GM19324 (cell line): ENCODE results near the gene SOX21.

Experiments used
- ATAC-seq: cut with Tn5 transposase; IDR thresholded peaks from one replicate; pipeline ENCODE4 v1.9.1; 2021; ENCODE audit warnings: mild to moderate bottlenecking, moderate library complexity; ENCODE audit not compliant: unreplicated experiment, low FRiP score

SOX21 gene

DNA sequence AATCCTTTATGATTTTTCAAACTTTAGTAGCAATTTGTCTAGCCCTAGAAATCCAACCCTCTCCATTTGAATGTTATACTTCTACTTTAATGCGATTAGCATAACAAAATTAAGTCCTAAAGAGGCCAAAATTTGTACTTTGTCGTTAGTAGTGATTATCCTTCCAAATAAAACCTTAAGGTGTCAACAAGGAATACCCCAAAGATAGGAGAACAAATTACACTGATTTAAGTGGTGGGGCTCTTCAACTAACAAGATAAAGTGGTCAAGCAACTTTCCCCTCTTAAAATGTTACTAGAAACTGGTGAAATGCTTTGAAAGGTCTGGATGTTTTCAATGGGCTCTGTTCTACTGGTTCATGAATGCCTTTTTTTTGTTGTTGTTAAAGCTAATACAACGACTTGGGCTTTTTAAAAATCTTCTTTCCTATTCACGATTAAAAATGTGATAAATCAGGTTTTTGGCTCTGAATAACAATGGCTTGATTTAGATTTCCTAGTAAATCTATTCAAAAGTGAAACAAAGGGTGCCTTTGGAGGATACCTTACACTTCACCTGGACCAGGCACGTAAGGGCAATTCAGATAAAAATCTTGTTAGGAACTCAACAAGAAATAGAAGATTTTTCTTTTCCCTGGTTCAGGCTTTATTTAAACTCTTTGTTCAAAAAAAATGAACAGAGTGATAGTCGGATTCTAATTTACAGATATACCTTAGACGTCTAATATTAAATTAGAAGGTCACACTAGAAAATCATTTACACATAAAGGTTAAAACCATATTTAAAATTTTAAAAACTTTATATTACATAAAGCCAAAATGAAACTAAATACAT is 3.1 kb downstream of the SOX21 start:
- no peak for ATAC-seq

DNA sequence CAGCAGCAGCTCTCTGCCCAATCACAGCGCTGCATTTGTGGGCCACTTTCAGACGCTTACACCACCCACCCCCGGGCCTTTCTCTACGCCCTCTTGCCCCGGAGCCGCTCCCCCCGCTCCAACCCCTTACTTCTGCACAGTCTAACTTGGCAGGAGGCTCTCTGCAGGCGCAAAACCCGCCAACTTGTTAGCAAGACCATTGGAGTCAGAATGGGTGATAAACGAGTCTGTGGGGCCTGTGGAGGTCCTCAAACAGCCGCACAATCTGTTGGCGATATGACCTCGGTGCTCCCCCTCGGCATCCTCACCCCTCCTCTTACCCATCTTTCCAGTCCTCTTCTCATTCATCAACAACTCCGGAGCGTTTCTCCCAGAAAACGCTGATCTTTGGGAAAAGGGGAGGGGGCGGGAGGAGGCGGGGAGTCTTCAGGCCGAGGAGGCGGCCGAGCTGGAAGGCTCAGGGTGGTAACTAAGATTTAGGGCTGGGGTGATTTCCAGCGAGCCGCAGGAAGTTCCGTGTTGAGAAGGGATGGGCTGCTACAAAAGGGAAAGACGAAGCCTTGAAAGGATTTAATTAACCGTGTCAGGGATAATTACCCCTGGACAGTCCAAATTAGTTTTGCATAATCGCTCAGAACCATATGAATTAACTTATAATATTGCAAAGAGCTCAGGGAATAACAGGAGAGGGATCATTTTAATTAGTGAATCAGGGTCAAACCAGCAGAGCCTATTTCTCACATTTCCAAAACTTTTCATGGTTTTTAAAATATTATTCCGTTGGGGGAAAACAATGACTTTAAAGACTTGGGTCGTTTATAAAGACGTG is 4.1 kb downstream of the SOX21 start:
- ATAC-seq: no peak

DNA sequence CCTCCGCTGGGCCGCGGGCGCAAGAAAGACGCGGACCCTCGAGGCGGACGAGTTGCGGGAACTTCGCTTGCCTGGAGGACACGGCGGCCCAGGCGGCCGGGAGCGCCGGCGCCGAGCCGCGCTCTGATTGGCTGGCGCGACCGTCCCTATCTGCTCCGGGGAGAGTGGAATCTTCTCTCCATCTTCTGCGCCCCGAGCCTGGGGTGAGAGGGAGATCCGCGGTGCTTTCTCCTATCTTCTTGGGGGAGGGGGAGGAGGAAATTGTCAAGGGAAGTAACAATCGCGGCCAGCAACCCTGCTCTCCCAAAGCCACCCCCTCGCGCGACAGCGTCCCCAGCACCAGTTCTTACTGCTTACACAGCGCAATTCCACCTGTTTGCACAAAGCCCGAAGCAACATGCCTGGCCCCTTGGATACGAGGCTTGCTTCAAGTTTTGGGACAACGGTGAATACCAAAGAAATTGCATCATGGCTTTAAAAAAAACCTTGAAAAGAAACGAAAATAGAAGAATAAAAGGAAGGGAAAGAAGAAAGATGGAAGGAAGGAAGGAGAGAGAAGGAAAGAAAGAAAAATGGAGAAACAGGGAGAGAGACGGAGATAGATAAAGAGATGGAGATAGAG is 4.8 kb downstream of the SOX21 start:
- no peak for ATAC-seq

DNA sequence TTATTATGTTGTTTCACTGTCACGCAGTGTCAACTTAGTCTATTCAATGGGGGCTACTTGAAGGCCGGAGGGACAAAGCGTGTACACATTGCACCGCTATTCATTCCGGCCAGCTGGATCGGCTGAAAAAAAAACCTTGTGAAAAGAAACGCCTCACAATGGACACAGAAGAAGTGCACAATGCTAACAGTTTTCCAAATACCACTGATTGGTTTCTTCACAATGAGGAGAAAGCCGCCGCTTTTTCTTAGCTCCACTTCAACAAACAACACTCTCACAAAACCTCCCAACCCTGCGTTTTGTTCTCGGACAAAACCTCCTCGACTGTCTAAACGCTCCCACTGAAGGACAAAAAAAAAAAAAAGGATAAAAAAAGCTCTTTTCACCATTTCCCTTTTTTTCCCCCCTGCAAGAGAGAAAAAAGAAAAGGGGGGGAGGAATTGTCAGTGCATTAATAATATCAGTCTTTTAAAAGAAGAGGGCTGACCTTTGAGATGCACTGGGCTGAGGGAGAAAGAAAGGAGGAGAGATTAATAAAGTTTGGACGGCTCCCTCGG is 5.4 kb downstream of the SOX21 start:
- no peak for ATAC-seq

DNA sequence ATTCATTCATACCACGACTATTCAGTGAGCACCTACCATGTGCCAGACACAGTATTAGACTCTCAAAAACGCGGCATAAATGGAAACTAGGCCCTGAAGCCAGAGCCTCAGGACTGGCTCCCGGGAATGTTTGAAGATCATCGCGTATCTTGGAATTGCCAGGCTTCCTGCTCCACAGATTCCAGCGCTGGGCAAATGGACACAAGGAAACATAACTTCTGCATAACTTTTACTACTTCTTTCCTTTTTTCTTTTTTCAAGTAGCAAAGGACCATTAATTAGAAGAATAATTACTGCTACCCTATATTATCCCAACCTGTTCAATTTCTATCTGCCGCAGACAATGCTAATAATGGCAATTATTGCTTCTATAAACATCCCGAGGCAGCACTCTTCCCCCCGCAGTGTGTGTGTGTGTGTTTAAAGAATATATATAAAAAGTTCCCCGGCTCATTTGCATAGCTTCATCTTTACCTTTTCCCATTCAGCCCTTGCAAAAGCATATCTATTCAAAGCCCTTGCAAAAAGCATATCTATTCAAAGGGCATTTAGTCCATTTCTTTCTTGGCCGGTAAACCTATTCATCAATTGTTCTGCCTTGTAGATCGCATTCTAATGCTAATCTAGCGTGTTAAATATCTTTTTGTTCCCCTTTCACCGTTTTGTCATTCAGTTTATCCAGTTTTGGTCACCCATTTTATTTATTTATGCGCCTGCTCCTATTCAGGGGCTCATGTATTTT is 6.1 kb downstream of the SOX21 start:
- ATAC-seq: no peak

DNA sequence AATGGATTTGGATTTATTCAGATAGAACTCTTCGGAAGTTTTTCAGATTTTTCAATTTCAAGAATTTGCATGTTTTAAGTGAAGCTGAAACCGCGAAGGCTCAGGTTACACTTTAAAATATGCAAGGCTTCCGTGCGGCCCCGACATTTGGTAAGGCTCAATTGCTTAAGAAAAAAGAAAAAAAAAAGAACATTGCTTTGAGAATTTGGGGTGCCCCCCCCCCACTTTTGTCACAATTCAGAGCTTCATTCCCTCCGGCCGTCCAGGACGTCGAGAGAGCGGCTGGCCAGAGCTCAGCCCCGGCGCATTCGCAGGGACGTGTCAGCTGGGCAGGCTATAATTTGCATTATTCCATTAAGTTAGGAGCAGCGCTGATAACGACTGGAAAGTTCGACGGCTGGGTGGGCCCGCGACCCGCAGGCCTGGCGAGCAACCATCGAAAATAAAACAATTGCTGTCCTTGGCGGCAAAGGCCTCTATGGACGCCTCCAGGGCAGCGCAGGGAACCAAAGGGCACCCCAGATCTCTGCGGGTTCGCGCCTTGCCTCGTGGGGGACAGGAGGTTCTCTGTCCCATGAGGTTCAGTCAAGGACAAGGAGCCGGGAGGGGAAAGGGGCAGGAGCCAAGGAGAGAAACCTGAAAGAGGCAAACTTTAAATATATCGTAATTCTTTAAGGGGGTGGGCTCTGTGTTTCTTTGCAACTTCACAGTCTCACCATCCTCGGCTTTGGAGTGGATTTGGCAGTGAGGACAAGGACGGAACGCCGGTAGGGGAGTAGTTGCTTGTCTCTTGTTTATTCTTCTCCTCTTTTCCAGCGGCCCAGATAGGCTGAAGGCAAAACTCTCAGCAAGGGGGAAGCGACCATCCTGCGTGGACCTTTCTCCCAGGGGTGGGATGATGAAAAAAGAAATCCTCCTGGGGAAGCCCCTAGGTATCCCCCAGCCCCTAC is 7.0 kb downstream of the SOX21 start:
- ATAC-seq: no peak

DNA sequence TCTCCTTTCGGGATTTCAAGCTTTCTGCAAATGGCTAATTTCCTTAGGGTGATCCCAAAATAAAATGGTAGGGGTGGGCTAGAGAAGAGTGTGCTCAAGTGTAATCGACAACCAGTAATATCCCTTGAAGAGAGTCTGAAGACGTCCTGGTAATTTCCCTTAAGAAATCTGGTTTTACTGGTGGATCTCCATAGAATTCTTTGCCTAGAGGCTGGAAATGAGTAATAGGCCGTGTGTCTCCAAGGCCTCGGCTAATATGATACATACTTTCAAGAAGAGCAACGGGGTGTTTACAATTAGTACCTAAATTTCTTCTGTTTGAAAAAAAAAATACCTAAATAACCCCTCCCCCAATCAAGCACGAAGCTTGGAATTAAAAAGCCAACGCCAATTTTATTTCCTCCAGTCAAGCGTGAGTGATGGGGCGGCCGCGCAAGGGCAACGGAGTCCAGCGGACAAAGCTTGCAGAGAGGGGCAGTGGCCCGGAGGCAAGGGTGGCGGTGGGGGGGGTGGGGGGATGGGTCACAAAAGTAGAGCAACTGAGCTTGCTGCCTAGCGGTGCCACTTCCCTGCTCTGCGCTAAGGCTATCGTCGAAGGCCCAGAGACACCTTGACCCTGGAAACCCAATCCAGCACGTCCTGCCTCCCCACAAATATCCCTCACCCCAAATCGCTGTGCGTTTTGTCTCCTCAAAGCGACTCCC is 7.8 kb downstream of the SOX21 start:
- ATAC-seq: no peak

DNA sequence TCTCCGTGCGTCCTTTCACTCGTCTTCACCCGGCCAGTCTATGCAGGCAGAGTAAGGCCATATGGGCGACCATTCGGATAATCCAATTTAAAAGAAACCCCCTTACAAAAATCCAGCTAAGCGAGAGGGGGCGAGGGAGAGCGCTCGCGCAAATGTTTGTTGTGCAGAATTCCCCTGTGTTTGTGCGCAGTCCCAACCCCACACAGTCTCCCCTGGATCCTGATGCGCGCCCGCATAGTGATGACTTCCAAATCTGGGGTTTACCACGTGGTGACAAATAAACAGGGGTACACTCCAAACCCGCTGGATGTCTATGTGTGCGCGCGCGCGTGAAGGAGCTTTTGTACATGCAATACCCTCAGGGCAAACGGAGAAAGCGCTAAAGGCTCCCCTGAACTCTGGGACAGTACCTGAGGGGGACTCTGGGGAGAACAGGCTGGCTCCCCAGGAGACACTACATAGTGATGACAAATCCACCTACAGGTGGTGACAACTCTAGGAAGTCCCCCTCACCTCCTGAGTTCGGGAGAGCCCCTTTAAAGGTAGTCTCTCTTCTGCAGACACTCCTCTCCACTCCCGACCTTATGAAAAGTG is 8.5 kb downstream of the SOX21 start:
- ATAC-seq: no peak

DNA sequence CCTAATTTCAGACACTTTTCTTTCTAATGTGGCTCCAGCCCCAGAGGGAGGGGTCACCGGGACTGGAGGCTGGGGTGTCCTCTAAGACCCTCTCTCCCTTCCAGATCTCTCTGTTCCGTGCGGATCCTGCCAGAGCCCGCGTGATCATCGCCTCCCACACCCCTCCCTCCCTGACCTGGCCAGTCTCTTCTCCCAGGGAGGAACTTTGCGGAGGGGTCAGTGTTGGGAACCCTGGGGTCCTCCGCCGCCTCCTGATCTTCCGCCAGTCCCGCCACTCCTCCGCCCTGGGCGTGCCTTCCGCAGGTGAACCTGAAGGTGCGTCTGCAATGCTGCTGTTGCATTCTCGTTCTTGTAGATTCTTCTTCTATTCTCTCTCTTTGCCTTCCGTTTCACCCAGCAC is 9.1 kb downstream of the SOX21 start:
- no peak for ATAC-seq

DNA sequence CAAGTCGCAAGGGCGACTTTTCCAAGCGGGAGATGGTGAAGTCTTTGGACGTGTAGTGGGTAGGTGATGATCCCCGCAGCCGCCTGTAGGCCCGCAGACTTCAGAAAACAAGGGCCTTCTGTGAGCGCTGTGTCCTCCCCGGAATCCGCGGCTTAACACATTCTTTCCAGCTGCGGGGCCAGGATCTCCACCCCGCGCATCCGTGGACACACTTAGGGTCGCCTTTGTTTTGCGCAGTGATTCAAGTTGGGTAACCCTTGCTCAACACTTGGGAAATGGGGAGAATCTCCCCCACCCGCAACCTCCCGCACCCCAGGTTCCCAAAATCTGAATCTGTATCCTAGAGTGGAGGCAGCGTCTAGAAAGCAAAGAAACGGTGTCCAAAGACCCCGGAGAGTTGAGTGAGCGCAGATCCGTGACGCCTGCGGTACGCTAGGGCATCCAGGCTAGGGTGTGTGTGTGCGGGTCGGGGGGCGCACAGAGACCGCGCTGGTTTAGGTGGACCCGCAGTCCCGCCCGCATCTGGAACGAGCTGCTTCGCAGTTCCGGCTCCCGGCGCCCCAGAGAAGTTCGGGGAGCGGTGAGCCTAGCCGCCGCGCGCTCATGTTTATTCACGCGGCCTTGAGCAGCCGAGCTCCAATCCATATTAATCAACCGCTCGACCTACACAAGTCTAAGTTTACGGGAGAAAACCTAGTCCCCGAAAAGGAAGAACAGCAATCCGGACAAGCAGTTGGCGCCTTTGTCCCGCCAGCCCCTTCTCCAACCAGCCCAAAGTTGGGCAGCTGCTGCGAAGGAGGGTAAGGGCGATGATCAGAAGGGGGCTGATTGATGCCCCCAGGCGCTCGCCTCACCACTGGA is 9.9 kb downstream of the SOX21 start:
- ATAC-seq: no peak

DNA sequence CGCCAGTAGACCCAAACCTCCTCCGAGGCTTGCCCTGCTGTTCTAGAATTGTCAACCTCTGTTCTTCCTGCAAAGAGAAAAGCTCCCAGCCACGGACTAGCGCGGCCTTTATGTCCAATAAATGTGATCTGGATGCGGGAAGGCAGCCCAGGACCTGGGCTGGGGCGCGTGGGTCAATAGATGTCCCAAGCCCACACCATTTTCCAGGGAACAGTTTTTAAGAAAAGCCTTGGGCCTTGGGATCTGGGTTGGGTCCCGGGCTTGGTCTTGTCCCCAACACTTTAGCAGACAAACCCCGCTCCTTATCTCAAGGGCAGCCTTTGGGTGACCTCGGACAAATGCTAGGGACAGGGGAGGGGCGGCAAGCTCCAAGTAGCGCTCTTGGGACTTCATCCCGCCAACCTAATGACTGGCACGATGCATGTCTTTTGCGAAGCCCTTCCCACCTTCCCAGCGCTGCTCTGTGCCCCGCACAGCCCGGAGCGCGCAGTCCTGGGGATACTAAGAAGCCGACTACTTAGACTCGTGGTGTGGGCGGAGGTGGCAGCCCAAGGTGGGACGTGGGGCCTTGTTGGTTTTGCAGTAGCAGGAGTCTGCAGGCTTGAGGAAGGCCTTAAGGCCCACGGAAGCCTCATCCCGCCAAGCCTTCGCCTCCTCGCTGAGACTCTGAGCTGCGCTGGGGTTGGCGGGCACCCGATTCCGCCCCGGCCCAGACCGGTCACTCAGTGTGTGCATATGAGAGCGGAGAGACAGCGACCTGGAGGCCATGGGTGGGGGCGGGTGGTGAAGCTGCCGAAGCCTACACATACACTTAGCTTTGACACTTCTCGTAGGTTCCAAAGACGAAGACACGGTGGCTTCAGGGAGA is 10.8 kb downstream of the SOX21 start:
- no peak for ATAC-seq

DNA sequence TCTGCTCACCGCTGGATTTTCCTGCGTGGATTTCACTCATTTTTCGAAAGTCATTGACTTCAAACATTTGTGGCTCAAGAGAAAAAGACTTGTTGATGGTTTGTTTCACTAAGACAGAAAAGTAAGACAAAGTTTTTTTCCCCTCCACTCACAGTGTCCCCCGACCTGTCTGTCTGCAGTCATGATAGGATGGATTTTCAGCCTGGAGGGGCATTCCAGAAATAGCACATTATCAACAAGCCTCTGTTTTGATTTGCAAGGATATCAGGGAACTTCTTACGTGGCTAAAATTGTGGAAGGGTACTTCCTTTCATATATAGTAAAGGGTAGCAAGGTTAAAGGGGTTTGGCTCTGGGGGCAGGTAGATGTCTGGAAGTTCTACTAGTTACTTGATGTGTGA is 11.8 kb downstream of the SOX21 start:
- ATAC-seq: no peak

DNA sequence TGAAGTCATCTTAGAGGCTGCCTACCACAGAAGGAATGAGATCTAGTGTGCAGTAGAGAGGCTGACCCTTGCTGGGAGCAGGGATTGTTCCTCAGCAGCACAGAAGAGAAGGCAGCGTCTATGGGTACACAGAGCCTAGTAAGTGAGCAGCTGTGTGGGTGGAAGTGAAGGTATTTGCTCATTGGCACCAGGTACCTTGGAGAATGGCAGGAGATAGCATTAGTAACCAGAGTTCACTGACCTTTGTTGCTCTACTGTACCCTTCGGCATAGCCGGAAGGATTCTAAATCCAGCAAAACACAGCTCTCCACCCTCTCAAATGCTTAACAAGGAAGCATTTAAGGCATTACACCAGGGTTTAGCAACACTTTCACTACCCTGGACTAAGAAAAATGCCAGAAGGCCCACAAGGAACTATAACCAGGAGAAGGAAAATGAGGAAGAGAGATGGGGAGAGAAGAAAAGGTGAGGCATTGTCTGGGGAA is 12.3 kb downstream of the SOX21 start:
- ATAC-seq: no peak

DNA sequence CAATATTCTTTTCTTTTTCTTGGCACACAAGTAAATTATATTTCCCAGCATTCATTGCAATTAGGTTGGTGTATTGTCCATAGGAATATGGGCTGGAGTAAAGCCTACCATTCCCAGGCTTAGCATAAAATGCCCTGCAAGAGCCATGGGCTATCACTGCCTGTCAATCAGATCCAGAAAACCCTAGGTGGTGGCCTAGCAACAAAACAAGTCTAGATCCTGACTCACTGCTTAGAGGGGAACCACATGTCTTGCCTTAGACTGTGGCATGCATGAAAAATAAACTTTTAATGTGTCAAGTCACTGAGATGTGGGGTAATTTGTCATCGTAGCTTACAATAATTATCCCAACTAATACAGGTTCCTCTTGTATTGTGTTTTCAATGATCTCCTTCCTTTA is 16.2 kb downstream of the SOX21 start:
- ATAC-seq: no peak

DNA sequence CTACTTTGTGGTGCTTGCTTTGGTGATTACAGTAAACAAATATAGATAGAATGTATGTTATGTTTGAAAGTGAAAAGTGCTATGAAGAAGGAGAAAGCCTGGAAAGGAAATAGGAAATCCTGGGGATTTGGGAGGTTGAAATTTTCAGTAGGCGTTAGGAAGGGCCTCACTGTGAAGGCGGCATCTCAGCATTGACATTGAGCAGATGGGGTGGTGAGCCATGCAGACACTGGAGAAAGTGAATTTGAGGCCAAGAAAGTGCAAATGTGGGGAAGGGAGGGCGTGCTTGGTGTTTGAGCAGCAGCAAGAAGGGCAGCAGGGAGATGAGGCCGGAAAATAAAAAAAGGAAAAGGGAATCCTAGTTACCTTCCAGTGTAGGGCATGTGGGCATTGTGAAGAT is 20.3 kb downstream of the SOX21 start:
- no peak for ATAC-seq

DNA sequence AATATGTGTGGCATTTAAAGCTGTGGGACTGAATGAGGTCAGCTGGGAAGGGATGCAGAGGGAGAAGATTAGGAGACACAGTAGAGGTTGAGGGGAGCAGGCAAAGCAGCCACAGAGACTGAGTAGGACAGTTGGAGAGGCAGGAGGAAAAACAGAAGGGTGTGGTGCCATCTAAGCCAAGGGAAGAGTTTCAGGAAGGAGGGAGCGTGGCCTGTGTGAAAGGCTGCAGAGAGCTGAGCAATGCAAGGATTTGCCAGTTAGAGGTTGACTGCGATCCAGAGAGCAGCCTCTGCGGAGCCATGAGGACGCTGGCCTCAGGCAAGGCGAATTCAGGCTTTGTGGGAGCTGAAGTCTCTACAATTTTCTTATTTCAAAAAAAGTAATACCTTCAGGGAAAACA is 28.9 kb downstream of the SOX21 start:
- no peak for ATAC-seq
